A673 (cell line): ENCODE data around the gene TMEM164.

Source experiments
- CTCF ChIP-seq: fragments of 300-800, 200-600 bp; sonication (generic); conservative IDR thresholded peaks from 2 replicates; pipeline ENCODE4 v1.5.1; 2017; ENCODE audit warnings: low read depth, mild to moderate bottlenecking, antibody characterized with exemption, low read length, moderate library complexity, mixed read lengths
- EZH2 ChIP-seq: fragments of 200-600 bp; sonication (generic); IDR thresholded peaks from 2 replicates; pipeline ENCODE4 v1.6.1; 2017; ENCODE audit warnings: borderline replicate concordance, low read depth, mild to moderate bottlenecking, mixed read lengths, antibody characterized with exemption, low read length; ENCODE audit not compliant: poor library complexity, severe bottlenecking

GRCh38 chrX:110167952-110168451 is 165.1 kb downstream of the TMEM164 start:
- TF ChIP-seq EZH2 = no peak
- TF ChIP-seq CTCF = peak; percentile 91
